ENCODE measurements around the gene TULP4. TPM values are rescaled to one million over a fixed set of nuclear protein-coding genes. Genes with fewer than 3 reads are reported as not detected.
A peak's percentile ranks its signal among the peaks of the same experiment; 100 is the strongest.

Gene TULP4
- total RNA-seq, 6 donors from 2014 or later = 78.7 to 150 (median 94.4) TPM

DNA sequence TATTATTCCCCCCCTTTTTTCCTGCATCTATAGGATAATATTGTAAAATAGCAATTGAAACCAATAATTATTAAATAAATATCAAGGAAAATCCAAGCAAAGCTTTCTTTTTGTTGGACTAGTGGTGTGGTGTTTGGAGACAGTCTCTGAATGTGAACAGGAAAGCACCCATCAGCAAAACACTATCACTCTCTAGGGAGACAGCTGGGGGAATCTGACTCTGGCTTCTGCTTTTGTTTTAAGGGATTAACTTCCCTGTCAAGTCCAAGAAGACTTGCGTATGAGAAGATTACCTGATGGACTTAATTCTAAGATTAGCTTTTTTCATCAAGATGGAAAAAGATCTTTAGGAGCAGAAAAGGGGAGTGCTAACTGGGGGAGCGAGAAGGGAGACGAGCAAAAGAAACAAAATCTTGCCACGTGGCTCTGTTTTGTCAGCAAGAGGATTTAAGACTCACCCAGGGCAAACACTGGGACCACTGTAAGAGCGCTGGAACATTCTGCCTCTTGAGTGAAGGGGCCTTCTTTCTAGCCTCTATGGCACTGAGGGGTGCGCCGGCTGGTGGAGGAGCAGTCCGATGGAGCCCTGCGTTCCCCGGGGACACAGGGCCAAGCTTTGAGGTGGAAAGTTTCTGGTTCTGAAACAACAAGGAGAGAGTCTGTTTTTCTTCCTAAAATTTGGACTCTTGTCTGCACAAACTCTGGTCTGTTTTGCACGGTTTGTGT is 570 bp downstream of the TULP4 start:
- Histone ChIP-seq H3K27ac (no peak overlapping the region), H3K36me3 (peaks cover 0 to 25% (median 4%) of the 10 kb centered on the region in 4 donors), H3K9me3 (peaks cover 0 to 3% (median 0%) of the 10 kb centered on the region in 4 donors), H3K4me3 (no peak overlapping the region), H3K4me1 (no peaks in the 10 kb centered on the region), H3K27me3 (no peaks in the 10 kb centered on the region)
- DNase-seq (no peak), ATAC-seq (ENCODE audit: low FRiP score in 2 of 2) (no peak)
- TF ChIP-seq POLR2AphosphoS5 (IDR thresholded peaks at IDR 0.05) = no peak
- no peak for TF ChIP-seq POLR2A (IDR thresholded peaks at IDR 0.05)
- no peak for TF ChIP-seq EP300 (IDR thresholded peaks at IDR 0.05)
- TF ChIP-seq, protein P1, sequence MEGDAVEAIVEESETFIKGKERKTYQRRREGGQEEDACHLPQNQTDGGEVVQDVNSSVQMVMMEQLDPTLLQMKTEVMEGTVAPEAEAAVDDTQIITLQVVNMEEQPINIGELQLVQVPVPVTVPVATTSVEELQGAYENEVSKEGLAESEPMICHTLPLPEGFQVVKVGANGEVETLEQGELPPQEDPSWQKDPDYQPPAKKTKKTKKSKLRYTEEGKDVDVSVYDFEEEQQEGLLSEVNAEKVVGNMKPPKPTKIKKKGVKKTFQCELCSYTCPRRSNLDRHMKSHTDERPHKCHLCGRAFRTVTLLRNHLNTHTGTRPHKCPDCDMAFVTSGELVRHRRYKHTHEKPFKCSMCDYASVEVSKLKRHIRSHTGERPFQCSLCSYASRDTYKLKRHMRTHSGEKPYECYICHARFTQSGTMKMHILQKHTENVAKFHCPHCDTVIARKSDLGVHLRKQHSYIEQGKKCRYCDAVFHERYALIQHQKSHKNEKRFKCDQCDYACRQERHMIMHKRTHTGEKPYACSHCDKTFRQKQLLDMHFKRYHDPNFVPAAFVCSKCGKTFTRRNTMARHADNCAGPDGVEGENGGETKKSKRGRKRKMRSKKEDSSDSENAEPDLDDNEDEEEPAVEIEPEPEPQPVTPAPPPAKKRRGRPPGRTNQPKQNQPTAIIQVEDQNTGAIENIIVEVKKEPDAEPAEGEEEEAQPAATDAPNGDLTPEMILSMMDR (IDR thresholded peaks at IDR 0.05) = no peak
- WGBS, 2 donors = 90 to 93% methylated on average over 11 of the region's 11 CpGs

DNA sequence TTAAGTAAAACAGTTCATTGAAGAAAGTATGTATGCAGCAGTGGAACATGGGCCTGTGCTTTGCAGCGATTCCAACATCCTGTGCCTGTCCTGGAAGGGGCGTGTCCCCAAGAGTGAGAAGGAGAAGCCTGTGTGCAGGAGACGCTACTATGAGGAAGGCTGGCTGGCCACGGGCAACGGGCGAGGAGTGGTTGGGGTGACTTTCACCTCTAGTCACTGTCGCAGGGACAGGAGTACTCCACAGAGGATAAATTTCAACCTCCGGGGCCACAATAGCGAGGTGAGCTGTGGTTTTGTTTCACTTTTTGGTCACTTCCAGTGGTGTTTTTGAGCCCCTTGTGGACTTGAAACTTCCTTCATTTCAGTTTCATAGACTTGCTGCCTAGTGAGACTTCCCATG is 1.7 kb downstream of the TULP4 start:
- H3K4me1 ChIP-seq = no peaks in the 10 kb centered on the region
- TF ChIP-seq EP300 (IDR thresholded peaks at IDR 0.05) (no peak), POLR2A (IDR thresholded peaks at IDR 0.05) (no peak), POLR2AphosphoS5 (IDR thresholded peaks at IDR 0.05) (no peak)
- TF ChIP-seq, protein P1 (IDR thresholded peaks at IDR 0.05) = no peak
- no peak overlapping the region for H3K27ac ChIP-seq
- no peaks in the 10 kb centered on the region for H3K27me3 ChIP-seq
- peak overlapping the region in 1 of 4 donors; percentile 27 for H3K4me3 ChIP-seq
- H3K36me3 ChIP-seq = peaks cover 0 to 25% (median 4%) of the 10 kb centered on the region in 4 donors
- DNase-seq (peak; percentile 22 to 33), ATAC-seq (ENCODE audit: low FRiP score in 2 of 2) (peak in 1 of 2 donors; percentile 73)
- 53 to 82% methylated on average over 9 of the region's 9 CpGs for WGBS, 2 donors
- H3K9me3 ChIP-seq = peaks cover 0 to 3% (median 0%) of the 10 kb centered on the region in 4 donors

DNA sequence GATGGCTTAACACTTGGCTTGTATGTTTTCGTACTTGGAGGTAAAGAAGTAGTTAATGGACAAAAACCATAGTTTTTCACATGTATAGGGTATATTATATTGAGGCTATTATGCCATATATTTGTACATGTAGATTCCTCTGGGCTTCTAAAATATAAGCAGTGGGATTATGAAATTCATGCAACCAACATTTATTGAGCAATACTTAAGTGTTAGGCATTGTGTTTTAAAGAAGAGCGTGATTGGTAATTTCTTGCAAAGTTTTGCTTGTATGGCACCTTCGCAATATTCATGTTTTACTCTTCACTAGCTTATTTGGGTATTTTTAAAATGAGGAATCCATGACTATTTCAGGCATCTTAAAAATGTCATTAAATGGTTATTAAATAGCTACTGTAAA is 2.5 kb downstream of the TULP4 start:
- Histone ChIP-seq H3K27me3 (no peaks in the 10 kb centered on the region), H3K4me3 (no peak overlapping the region), H3K9me3 (peaks cover 0 to 3% (median 0%) of the 10 kb centered on the region in 4 donors), H3K27ac (no peak overlapping the region), H3K36me3 (peaks cover 0 to 25% (median 4%) of the 10 kb centered on the region in 4 donors), H3K4me1 (no peaks in the 10 kb centered on the region)
- ATAC-seq (ENCODE audit: low FRiP score in 2 of 2) = no peak
- WGBS, 2 donors = 71 to 85% methylated on average over 3 of the region's 3 CpGs
- TF ChIP-seq POLR2A (IDR thresholded peaks at IDR 0.05) = no peak
- TF ChIP-seq POLR2AphosphoS5 (IDR thresholded peaks at IDR 0.05) = no peak
- TF ChIP-seq EP300 (IDR thresholded peaks at IDR 0.05) = no peak
- TF ChIP-seq, protein P1 (IDR thresholded peaks at IDR 0.05) = no peak
- DNase-seq = no peak

DNA sequence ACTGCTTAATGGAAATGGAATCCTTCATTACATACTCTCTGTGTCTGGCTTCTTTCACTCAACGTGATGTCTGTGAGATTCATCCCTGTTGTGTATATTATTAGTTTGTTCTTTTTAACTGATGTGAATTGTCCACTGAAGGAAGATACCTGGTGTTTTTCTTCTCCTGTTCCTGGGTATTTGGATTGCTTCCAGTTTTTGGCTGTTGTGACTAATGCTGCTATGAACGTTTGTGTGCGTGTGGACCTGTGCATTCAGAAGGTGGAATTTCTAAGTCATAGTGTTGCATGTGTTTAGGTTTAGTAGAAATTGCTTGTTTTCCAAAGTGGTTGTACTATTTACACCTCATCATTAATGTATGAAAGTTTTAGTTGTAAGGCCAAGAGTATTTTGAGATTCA is 3.8 kb downstream of the TULP4 start:
- Histone ChIP-seq H3K4me1 (no peaks in the 10 kb centered on the region), H3K27me3 (no peaks in the 10 kb centered on the region), H3K9me3 (peaks cover 0 to 3% (median 0%) of the 10 kb centered on the region in 4 donors), H3K27ac (no peak overlapping the region), H3K36me3 (peaks cover 0 to 25% (median 4%) of the 10 kb centered on the region in 4 donors), H3K4me3 (no peak overlapping the region)
- DNase-seq (no peak), ATAC-seq (ENCODE audit: low FRiP score in 2 of 2) (no peak)
- 72 to 75% methylated on average over 3 of the region's 3 CpGs for WGBS, 2 donors
- TF ChIP-seq POLR2A (IDR thresholded peaks at IDR 0.05) = no peak
- TF ChIP-seq, protein P1 (IDR thresholded peaks at IDR 0.05) = no peak
- TF ChIP-seq POLR2AphosphoS5 (IDR thresholded peaks at IDR 0.05) = no peak
- TF ChIP-seq EP300 (IDR thresholded peaks at IDR 0.05) = no peak

DNA sequence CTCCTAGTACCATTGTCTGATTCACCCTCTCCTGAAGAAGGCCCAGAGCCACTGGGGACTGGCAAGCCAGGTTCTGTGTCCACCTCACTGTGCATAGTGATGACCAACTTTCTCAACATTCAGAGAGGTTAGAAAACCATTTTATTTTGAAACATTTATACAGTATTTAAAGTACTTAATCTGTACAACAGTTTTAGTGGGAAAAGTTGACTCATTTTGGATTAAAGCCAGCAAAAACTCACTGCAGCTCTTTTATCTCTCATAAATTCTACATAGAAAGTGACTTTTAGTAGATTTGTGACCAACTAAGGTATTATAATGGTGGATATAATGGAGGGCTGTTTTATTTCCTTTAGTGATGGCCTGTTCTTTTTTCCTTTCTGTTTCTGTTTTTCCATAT is 9.7 kb downstream of the TULP4 start:
- peaks cover 8 to 21% (median 13%) of the 10 kb centered on the region in 4 donors for H3K4me1 ChIP-seq
- no peaks in the 10 kb centered on the region for H3K9me3 ChIP-seq
- DNase-seq = no peak
- ATAC-seq (ENCODE audit: low FRiP score in 2 of 2) = no peak
- H3K36me3 ChIP-seq = no peaks in the 10 kb centered on the region
- H3K27me3 ChIP-seq = no peaks in the 10 kb centered on the region
- TF ChIP-seq, protein P1 (IDR thresholded peaks at IDR 0.05) = no peak
- TF ChIP-seq POLR2AphosphoS5 (IDR thresholded peaks at IDR 0.05) (no peak), EP300 (IDR thresholded peaks at IDR 0.05) (no peak), POLR2A (IDR thresholded peaks at IDR 0.05) (no peak)
- no peak overlapping the region for H3K27ac ChIP-seq
- H3K4me3 ChIP-seq = no peak overlapping the region

Data from upper lobe of left lung (tissue), 6 donors.